Activated T-cell treated with anti-CD3 and anti-CD28 coated beads for 4 hours (primary cell): ENCODE results near the gene NRARP.

Source experiments
- DNase-seq: peaks from one replicate; pipeline ENCODE4 v3.0.0-alpha.2; 2020

NRARP gene

GRCh38 chr9:137297966-137298365, 4.1 kb downstream of the NRARP start:
- DNase-seq: no peak

DNA sequence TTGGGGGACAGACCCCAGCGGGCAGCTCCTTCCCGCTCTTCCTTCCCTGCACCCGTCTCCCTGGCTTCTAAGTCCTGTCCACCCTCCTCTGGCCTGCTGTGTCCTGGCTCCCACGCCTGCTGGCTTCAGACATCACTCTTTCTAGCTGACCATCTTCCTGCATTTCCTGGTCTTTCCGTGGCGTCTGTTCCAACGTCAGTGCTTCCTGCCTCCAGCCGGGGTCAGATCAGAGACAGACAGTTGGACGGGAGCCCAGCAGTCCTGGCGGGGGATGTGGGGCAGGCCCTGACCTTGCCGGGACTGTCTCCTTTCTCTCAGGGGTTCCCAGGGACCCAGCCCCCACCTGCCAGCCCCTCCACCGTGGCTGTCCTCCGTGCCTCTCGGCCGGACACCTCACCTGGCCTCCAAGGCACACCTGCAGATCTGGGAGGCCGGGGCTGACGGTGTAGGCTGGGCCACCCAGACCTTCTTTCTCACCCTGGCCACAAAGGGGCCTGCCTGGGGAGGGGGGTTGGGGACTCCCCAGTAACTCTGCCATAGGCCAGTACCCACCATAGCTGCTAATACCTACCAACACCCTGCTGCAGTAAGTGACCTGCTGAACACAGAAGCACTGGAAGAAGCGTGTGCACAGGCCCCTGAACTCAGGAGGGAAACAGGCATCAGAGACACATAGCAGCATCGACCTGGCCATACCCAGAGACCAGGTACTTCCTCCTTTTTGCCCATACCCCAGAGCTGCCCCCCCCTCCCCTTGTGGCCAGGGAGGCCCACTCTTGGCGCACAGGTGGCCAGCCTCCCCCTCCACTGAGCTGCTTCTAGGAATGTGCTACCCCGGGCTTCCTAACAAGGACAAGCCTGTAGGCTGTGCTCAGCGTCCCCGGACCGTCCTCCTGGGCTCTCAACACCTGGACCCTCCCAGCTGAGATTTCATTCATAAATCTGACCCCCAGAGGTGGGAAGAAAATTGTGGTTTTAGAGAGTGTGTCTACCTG, 5.1 kb downstream of the NRARP start:
- DNase-seq: no peak

DNA sequence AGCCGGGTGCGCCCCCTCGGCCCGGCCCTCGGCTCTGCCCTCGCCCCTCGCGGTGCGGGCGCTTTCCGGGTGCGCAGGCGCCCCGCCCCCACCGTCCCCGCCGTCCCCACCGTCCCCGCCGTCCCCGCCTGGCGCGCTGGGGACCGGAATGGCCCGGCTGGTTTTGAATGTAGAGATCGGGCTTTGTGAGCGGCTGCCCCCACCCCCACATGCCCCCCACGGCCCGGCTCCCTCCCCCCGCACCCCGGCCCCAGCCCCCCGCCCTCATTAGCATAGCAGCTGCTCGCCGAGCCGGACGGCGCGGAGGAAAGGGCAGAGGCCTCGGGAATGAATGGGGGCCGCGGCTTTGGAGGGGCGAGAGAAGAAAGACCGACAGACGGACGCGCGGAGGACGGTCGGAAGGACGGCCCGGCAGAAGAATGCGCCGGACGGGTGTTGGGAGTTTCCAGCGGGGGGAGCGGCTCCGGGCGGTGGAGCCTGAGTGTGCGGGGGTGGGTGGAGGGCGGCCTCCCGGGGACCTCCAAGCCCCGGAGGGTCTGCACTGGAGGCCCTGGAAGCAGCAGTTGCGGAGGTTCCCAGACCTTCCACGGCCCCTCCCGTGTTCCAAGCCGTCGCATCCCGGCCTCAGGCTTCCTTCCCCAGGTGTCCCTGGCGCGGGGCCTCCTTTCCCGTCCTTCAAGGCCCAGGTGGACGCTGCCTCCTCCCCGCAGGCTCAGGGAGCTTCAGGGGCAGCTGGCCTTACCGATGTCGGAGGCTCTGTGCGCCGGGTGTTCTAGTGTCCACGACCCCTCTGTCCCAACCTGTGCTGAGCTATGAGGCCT, 6.0 kb downstream of the NRARP start:
- DNase-seq: no peak

GRCh38 chr9:137295238-137295811, 6.7 kb downstream of the NRARP start:
- no peak for DNase-seq

DNA sequence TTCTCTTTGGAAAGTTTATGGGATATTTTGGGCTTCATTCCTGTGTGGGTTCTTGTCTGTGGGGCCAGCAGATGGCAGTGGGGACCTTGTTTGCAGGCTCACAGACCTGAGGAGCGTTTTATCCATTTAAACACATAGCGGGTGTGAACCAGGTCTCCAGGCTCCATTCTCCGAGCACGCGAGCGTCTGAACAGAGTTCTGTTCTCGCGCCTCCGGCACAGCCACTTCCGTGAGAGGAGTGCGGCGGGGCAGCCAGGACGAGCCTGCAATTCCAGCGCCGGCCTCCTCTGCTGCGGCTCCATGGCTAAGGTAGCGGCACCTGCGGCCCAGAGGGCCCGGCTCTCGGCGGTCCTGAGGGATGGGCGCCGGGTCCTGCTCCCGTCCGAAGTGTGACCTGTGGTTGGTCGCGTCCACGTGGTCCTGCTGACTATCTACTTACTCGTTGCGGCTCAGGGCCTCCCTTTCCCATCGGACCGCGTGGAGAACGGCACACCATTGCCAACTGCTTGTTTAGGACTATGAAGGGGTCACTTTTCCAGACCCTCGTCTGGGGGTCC, 7.3 kb downstream of the NRARP start:
- no peak for DNase-seq

DNA sequence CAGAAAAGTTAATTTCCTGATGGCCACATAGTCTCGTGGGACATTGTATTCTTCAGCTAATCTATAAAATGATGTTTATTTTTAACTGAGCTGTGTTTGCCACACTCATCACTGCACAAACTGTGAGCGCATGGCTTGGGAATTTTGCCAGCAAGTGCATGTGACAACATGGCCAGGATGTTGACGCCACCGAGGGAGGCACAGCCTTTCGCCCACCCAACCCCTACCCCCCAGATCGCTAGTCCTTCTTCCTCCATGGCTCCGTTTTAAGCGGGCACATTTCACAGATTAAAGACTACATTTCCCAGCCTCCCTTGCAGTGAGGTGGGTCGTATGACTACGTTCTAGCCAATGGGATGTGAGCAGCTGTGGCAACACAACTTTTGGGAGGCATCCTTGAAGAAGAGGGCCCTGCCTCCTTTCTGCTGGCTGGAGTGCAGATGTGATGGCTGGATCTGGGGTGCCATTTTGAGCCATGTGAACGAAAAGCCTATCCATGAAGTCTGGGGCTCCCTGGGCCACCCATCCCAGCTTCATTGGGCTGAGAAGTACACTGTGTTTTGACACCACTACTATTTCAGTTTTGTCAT, 7.9 kb downstream of the NRARP start:
- no peak for DNase-seq

DNA sequence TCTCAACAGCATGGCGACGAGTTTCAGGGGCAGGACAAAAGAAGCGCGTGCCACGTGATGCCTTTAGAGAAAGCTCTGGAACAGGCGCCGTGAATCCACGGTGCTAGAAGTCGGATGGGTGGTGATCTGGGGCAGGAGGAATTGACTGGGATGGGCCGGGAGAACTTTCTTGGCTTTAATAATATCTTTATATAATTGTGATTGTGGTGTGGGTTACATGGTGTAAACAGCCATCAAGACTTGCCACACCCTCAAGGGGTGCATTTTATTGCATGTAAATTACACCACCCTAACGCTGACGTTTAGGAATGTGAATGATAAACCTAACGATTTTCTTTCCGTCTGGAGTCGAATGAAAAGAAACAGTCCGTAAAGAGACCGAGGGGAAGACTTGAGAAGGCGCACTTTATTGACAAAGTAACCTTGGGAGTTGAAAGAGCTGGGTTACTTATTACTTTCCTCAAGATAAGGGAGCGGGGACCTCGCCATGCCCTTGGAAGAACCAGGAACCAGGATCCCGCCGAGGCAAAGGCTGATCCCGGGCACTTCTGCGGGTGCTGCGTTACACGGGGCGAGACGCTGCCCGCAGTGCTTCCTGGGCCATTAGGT, 8.5 kb downstream of the NRARP start:
- DNase-seq: no peak

DNA sequence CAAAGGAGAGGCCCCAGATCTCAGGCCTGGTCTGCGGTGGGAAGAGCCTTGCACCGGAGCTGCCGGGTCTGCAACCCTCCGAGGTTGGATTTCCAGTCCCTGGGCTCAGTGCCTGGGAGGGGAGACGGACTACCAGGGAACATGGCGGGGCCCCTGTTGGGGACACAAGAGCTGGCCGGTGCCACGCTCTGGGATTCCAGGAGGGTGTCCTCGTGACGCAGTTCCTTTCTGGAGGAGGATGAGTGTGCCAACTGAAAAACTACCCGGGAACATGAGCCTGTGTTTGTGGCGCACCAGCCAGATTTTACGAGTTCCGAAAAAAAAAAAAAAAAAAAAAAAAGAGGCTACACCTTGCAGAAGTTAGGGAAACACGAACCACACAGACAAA, 9.0 kb downstream of the NRARP start:
- no peak for DNase-seq

GRCh38 chr9:137286975-137287383, 15.1 kb downstream of the NRARP start:
- no peak for DNase-seq

GRCh38 chr9:137281345-137282116, 20.5 kb downstream of the NRARP start:
- DNase-seq: no peak

DNA sequence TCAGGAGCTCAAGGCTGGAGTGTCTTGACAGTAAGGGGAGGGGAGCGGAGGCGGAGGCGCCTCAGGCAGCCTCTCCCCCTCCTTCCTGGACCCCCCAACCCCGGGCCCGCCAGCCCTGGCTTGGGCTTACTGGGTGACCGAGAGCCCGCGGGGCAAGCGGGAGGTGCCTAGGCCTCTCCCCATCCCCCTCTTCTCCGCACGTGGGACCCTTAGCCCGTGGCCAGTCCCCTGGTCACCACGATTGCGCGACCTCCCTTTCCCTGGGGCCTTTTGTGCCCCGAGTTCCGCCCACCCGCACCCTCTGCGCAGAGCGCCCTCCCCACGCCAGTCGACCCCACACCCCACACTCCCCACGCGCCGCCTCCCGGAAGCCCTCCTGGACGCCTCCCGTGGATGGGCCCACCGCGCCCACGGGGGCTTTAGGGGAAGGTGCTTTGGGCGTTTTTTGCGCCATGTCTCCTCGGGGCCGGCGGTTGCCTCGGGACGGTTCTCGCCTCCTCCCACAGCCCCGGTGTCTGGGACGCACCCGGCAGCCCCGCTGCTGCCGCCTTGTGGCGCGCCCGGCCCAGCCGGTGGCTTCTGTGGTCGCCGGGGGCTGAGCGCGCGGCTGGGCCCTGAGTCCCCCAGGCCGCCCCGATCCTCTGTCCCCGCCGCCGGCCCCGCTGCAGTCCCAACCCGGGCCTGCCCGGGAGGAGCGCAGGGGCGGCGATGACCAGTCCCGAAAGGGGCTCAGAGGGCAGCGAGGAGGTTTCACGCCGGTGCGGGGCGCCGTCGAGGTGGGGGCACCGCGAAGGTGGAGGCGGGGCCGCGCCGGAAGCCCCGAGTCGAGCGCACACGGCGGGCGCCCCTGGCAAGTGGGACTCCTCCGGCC, 21.4 kb downstream of the NRARP start:
- DNase-seq: no peak

- DNase-seq: no peak
Observed at GRCh38 chr9:137279741-137280473, 22.2 kb downstream of the NRARP start.

DNA sequence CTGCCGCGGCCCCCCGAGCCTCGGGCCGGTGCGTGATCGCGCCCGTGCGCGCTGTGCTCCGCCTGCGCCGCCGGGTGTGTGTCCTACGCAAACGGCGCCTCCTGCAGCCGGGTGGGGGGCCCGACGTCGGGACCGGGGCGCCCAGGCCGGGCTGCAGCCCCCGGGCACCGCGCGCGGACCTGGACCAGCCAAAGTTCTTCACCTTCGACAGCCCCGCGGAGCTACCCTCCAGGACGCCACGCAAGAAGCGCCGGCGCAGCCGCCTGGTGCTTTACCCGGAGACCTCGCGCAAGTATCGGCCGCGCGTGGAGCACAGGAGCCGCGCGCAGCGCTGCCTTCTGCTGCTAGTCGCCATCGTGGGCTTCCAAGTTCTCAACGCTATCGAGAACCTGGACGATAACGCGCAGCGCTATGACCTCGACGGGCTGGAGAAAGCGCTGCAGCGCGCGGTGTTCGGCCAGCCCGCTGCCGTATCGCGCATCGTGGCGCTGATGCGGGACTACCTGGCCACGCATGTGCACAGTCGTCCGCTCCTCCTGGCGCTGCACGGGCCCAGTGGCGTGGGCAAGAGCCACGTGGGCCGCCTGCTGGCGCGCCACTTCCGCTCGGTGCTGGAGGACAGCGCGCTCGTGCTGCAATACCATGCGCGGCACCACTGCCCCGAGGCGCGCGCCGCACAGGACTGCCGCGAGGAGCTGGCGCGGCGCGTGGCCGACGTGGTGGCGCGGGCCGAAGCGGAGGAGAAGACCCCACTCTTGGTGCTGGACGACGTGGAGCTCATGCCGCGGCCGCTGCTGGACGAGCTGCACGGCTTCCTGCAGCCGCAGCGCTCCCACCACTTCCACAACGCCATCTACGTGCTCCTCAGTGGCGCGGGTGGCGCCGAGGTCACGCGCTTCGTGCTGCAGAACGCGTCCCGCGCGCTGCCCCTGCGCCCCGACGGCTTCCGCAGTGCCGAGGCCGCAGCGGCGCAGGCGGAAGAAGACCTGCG, 23.1 kb downstream of the NRARP start:
- DNase-seq: no peak

DNA sequence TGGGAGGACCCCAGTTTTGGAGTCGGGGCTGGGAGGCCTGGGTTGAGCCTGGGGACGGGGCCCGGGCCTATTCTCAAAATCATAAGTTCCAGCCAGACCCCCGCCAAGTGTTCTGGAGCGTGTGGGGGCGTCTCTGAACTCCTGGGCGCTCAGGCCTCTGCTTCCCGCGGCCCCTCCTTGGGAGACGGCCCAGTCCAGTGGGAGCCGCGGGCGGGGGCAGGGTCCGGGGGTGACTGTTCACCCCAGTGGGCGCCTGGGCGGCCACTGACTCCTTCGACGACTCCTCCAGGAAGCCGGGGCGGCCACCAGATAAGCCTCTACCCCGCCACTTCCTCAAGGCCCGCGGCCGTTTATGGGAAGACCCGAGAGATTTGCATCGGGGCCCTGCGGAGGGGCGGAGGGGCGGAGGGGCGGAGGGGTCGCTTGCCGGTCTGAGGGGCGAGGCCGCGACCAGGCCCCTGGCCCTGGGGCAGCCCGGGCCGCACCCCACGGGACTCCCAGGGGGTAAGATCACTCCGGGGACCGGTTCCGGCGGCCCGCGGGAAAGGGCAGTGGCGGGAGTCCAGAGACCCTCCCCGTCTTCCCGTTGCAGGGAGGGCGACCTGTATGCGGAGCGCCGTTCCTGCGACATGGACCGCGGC, 23.9 kb downstream of the NRARP start:
- no peak for DNase-seq

GRCh38 chr9:137277329-137278041, 24.6 kb downstream of the NRARP start, which contains the start of gene TOR4A:
Gene TOR4A, plus strand, starts transcription at chr9:137277726. Its CDS starts 964 bp downstream, at chr9:137278690.
- DNase-seq: no peak

- DNase-seq: no peak
Observed at GRCh38 chr9:137276473-137277328, 25.4 kb downstream of the NRARP start.
